Heart left ventricle (tissue), 13 donors: ENCODE measurements around the gene ESRP2.

ENCODE experiments used
- POLR2A ChIP-seq, 2 donors: fragments of 450-650 bp; IDR thresholded peaks; one replicate each; pipeline ENCODE4 v1.6.1; 2017; ENCODE audit warnings: antibody characterized with exemption in 2 of 2, mild to moderate bottlenecking in 2 of 2, moderate library complexity in 2 of 2
- TF ChIP-seq, protein P1 (sequence below), 12 donors: fragments of 200-600 bp; sonication (generic) in 4 of 12; IDR thresholded peaks; one replicate each; pipeline versions ENCODE4 v1.5.0 to v1.8.0; 2018 to 2022; ENCODE audit warnings: antibody characterized with exemption in 12 of 12, mild to moderate bottlenecking in 5 of 12
- donor health status: ischemic (EF 13 %, LVEDD 7.1; RV severe dilation, severe dysfunction).
- donor health status: DM: no; HTN: yes; CAD: no.
- donor health status: DM: no; HTN: no; CAD: no.
- donor health status: ischemic (EF 25% LVEDD 6.9; RV normal size, moderate dysfunction).
- donor health status: ischemic (EF 25% LVEDD 5.7; RV mildly dilated, moderate dysfunction).
- donor health status: ischemic (EF 35%, LVEDD 5.7; RV mildly dilated, moderate dysfunction).
- donor health status: nonischemic (EF 11% LVEDD 7.7; RV severe dilation, severe dysfunction).
- donor health status: DM: yes; HTN: yes; CAD: no.
- donor health status: PGD.
- donor health status: ischemic (EF 29% LVEDD 5.4; RV normal size, mild dysfunction).
- donor health status: nonischemic (EF 23%, LVEDD 6.1; RV moderate dilation, normal function).

DNA sequence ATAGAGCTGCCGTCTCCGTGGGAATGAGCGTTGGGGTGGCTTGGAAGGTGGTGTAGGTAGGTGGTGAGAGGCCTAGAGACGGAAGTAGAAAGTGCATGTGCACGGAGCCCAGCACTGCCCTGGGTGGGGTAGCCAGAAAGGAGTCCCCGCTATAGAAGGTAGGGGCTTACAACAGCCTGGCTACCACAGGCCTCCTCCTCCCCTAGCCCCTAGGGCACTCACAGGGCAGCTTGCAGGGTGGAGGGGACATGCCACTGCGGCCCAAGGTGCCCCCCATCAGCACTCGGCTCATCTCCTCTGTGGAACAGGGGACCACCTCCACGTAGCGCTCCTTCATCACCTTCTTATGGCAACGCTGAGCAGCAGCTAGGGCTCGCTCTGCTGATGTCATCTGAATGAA, 5.0 kb downstream of the ESRP2 start:
- TF ChIP-seq, protein P1, sequence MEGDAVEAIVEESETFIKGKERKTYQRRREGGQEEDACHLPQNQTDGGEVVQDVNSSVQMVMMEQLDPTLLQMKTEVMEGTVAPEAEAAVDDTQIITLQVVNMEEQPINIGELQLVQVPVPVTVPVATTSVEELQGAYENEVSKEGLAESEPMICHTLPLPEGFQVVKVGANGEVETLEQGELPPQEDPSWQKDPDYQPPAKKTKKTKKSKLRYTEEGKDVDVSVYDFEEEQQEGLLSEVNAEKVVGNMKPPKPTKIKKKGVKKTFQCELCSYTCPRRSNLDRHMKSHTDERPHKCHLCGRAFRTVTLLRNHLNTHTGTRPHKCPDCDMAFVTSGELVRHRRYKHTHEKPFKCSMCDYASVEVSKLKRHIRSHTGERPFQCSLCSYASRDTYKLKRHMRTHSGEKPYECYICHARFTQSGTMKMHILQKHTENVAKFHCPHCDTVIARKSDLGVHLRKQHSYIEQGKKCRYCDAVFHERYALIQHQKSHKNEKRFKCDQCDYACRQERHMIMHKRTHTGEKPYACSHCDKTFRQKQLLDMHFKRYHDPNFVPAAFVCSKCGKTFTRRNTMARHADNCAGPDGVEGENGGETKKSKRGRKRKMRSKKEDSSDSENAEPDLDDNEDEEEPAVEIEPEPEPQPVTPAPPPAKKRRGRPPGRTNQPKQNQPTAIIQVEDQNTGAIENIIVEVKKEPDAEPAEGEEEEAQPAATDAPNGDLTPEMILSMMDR (IDR thresholded peaks at IDR 0.05), result no peak
- no peak for TF ChIP-seq POLR2A (IDR thresholded peaks at IDR 0.05)
